AG20443 (cell line): ENCODE data around the gene LRRC15.

Experiments used
- DNase-seq: peaks from one replicate; pipeline ENCODE4 v3.0.0; 2012; ENCODE audit warnings: low spot score, mixed read lengths

Gene LRRC15

GRCh38 chr3:194384569-194385001 is 15.0 kb upstream of the LRRC15 start:
- no peak for DNase-seq

GRCh38 chr3:194384156-194384555 is 14.6 kb upstream of the LRRC15 start:
- DNase-seq: no peak

DNA sequence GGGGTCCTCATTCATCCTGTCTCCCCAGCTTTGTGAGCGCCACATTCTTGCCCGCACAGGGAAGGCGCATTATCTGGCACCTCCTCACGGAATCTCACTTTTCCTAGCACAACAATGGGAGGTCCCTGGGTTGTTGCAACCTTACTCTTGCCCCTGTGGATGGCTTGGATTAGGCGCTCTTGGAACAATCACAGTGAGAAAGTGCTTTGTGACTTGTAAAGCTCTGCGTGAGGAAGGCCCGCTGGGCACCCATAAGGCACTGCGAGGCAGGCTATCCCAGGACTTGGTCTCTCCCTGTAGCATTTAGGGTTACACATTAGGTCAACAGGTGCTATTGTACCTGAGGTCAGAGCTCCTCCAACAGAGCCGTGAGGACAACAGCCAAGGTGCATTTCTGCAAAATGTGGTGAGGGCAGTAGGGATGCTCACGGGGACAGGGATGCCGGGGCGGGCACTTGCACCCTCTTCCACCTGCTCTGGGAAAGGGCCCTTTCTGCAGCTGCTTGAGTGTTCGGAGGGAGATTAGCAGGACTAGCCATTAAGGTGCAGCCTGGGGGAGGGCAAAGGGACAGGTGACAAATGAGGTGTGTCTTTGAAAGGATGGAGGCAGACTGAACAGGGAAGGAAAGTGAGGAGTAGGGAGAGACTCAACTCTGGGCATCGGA is 13.9 kb upstream of the LRRC15 start:
- no peak for DNase-seq

DNA sequence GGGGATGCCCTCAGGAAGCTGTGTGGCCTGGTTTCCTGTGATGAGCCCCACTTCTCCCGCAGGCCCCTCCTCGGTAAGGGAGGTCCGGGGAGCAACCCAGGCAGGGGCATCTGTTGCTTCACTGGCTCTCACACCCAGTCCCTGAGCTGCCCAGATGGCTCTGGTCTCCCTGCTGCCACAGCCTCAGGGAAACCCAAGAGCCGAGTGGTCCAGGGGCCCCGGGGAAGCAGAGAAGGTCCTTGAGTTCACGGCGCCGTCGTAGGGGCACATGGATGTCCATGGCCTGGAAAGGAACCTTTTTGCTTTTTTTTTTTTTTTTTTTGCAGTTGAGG is 13.3 kb upstream of the LRRC15 start:
- no peak for DNase-seq

DNA sequence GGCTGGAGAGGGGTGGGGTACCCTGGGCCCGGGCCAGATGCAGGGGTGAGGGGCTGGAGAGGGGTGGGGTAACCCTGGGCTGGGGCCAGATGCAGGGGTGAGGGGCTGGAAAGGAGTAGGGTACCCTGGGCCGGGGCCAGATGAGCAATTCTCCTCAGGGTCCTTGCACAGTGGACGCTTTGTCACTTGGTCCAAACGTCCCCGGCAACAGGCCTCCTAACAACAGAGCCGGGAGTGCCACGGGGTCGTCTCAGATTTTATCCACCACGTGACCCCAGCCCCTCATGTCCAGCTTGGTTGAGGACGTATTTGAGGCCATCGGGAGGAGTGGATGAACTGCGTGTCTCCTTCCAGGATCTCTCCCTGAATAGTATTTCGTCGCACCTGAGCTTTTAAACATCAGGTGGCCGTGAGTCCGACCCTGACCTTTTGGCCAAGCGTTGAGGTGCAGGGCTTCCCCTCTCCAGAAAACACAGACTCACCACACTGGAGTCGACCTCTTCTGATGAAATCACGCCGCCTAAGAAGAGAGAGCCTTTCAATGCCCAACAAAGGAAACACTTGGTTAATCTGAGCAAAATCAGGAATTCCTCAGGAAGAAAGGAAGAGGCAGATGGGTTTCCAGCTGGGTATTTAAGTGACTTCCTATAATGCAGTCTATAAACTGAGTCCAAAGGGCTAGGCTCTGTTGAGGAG is 12.8 kb upstream of the LRRC15 start:
- no peak for DNase-seq

DNA sequence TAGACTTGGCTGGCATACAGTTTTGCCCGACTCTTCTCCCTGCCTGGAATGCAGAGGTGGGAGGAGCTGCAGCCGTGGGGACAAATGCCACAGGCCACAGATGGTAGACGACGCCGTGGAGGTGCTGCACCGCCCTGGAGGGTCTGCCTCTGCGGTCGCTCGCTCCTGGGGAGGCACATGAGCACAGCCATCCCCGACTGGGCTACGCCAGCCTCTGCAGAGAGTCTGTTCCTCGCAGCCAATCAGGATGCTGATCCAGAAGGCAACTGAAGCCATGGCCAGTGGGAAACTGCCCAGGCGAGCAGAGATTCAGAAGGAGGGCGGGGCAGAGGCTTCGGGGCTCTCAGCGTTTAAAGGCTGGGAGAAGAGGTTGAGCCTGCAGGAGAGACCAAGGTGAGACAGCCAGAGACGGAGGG is 11.9 kb upstream of the LRRC15 start:
- no peak for DNase-seq

GRCh38 chr3:194380326-194380725 is 10.8 kb upstream of the LRRC15 start:
- DNase-seq: no peak

- DNase-seq: no peak
These were observed 10.1 kb upstream of the LRRC15 start for GRCh38 chr3:194379651-194380050.

GRCh38 chr3:194379231-194379630 is 9.7 kb upstream of the LRRC15 start:
- DNase-seq: no peak

- DNase-seq: no peak
These were observed 8.2 kb upstream of the LRRC15 start for GRCh38 chr3:194377708-194378107.

DNA sequence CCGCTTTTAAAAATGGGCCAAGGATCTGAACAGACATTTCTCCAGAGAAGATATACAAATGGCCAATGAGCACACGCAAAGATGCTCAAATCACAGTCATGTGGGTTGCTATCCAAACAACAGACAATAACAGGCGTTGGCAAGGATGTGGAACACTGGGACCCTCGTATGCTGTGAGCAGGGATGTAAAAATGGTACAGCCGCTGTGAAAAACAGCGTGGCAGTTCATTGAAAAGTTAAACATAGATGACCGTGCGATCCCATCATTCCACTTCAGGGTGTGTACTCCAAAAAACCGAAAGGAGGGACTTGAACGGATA is 6.7 kb upstream of the LRRC15 start:
- no peak for DNase-seq

- no peak for DNase-seq
These were observed 6.1 kb upstream of the LRRC15 start for GRCh38 chr3:194375473-194376240.

GRCh38 chr3:194374935-194375334 is 5.4 kb upstream of the LRRC15 start:
- DNase-seq: no peak

- DNase-seq: no peak
These were observed 4.4 kb upstream of the LRRC15 start for GRCh38 chr3:194373899-194374298.

DNA sequence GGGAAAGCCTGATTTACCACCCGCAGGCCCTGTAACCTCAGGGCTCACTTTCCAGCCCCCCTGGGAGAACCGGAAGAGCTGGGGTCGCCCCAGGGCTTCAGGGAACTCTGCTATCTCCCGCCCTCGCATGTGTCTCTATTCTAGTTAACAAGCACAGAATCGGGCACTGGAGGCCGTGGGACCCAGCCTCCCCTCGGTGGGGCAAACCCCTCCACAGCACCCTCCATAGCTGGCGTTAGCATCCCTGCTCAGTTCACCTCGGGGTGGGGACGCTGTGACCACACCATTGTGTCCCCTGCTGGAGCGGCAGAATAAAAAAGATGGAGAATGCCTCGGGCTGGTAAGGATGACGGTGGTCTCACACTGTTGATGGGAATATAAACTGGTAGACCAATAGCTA is 3.5 kb upstream of the LRRC15 start:
- DNase-seq: no peak

DNA sequence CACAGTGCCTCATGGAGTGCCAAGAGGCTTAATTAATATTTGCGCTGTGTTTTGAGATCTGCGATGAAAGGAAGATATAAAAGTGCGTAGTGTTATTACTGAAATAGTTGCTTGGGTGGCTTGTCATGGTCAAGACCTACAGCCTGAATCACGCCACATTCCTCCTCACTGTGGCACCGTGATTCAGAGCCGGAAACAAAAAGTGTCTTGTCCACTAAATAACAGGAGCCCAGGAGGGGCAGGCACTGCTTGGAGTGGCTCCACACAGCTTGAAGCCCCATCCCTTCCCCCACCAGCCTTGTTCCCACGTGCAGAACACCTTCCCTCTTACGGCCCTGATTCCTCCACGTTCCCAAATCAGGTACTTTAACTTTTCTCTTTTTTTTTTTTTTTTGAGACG is 1.2 kb upstream of the LRRC15 start:
- DNase-seq: no peak

- no peak for DNase-seq
These were observed 625 bp downstream of the LRRC15 start for GRCh38 chr3:194368918-194369317.

GRCh38 chr3:194367992-194368841 is 1.3 kb downstream of the LRRC15 start:
- DNase-seq: peak; percentile 86

DNA sequence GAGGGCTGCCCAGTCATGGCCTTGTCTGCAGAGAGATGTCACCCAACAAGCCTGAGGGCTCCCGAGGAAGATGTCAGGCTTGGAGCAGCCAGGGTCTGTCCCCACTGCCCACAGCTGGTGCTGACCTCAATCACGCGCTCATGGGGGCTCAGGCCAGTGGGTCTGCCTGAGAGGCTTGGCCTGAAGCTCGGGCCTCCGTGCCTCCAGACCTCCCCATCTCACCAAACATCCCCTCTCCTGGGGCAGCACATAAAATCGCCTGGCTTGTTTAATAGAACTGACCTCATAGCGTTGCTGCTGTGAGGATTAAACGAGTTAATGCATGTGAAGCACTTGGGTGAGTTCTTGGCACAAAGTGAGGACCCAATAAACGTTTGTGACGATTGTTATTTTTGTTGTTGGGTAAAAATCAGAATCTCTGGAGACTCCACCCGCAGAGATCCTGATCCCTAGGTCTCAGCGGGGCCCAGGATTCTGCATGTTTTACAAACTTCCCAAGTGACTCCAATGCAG is 3.5 kb downstream of the LRRC15 start:
- no peak for DNase-seq

DNA sequence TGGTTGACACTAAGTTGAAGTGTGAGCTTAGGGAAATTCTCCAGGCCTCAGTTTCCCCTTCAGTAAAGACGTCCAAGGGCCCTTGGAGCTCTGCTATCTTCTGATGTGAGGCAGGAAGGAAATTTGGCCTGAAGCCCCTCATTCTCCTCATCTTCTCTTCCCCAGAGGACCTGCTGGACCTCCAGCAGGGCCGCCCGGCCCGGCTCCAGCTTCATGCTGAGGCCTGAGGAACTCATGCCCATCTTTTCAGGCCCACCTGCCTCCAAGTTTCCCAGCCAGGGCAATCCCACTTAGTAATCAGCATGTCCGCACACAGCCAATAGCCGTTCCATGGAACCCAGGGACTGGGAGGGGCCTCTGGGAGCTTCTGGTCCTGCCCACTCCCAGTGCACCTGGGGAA is 4.0 kb downstream of the LRRC15 start:
- DNase-seq: no peak

GRCh38 chr3:194364652-194365434 is 4.7 kb downstream of the LRRC15 start:
- DNase-seq: peak; percentile 77

DNA sequence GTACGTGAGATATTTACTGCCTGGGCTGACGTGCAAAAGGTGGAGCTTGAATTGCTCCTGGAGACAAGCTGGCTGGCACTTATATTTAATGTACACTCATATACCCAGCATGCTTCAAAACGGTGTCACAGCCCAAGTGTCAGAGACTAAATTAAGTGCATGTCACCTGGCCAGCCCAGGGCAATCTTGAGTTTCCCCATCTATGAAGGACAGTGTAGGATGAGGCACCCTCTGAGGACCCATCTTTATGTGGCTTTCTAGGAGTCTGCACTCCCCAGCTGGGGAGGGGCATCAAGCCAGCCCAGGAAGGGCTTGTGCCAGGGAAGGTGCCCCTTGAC is 5.3 kb downstream of the LRRC15 start:
- no peak for DNase-seq
